HG03060 (cell line): ENCODE results near the gene WWC1.
"Not testable (repeated sequence)": the region's sequence is repeated elsewhere in the genome, so short reads cannot be mapped to it uniquely, and the experiment has no call there.

Source experiments
- ATAC-seq: cut with Tn5 transposase; IDR thresholded peaks from one replicate; pipeline ENCODE4 v1.9.1; 2021; ENCODE audit warnings: low read depth, moderate number of reproducible peaks; ENCODE audit not compliant: unreplicated experiment

Gene WWC1

GRCh38 chr5:168328814-168329213, 37.4 kb downstream of the WWC1 start:
- peak; percentile 78 for ATAC-seq

- no peak for ATAC-seq
These were observed 37.9 kb downstream of the WWC1 start for GRCh38 chr5:168329302-168329701.

GRCh38 chr5:168332042-168332441, 40.6 kb downstream of the WWC1 start:
- ATAC-seq: no peak

DNA sequence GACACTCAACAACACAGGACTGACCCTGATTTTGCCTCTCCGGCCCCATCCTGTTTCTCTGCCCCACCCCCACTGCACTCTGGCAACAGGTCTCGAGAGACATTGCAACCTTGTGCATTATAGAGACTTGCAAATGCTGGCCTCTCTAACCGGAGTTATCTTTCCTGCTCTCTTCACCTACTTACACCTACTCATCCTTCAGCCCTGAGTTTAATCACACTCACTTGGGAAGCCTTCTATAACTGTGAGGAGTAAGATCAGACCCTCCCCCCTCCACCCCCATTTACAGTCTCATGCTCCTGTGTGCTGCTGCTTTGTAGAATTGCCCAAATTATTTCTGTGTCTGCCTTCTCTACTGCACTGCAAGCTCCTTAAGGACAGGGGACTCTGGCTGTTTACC, 42.8 kb downstream of the WWC1 start:
- no peak for ATAC-seq

- ATAC-seq: no peak
These were observed 43.2 kb downstream of the WWC1 start for GRCh38 chr5:168334695-168335094.

- ATAC-seq: no peak
These were observed 45.9 kb downstream of the WWC1 start for GRCh38 chr5:168337361-168337760.

DNA sequence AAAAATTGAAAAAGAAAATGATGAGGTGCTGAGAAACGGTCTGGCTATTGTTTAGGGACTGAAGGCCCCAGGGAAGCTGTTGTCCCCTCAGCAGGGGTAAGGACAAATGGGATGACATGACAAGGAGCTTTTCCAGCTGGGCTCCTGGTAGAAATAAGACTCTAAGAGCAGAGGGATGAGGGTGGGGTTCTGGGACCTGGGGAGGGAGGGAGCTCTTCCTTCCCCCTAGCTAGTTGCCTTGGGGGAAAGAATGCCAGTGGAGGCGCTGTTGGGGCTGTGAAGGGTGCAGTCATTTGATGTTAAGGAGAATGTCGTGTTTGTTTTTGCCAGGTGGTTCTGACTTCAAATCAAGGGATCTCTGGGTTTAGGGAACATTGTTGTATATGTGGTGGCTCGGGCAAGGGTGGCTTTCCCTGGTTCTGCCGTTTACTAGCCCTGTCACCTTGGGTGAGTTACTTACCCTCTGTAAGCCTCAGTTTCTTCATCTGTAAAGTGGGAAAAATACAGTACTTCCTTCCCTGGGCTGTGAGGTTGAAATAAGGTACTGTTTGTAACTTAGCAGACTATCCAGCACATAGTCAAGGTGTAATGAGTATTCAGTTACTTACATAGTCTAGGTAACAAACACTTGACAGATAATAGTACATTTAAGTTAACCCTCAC, 47.8 kb downstream of the WWC1 start:
- ATAC-seq: no peak

DNA sequence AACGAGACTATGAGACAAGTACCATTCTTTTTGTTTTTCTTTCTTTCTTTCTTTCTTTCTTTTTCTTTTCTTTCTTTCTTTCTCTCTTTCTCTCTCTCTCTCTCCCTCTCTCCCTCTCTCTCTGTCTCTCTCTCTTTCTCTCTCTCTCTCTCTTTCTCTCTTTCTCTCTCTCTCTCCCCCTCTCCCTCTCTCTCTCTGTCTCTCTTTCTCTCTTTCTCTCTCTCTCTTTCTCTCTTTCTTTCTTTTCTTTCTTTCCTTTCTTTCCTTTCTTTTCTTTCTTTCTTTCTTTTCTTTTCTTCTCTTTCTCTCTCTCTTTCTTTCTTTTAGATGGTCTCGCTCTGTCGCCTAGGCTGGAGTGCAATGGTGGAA, 48.3 kb downstream of the WWC1 start:
- not testable (repeated sequence) for ATAC-seq

DNA sequence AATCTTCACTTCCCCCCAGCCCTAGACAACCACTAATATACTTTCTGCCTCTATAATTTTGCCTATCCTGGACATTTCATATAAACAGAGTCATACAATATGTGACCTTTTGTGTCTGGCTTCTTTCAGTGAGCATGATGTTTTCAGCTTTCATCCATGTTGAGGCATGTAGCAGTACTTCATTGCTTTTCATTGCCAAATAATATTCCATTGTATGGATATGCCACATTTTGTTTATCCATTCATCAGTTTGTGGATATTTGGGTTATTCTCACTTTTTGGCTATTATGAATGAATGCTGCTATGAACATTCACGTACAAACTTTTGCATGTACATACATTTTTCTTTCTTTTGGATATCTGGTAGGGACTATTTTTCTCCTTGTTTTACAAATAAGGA, 49.0 kb downstream of the WWC1 start:
- no peak for ATAC-seq

- no peak for ATAC-seq
These were observed 49.7 kb downstream of the WWC1 start for GRCh38 chr5:168341178-168341577.

- no peak for ATAC-seq
These were observed 50.8 kb downstream of the WWC1 start for GRCh38 chr5:168342151-168342825.

DNA sequence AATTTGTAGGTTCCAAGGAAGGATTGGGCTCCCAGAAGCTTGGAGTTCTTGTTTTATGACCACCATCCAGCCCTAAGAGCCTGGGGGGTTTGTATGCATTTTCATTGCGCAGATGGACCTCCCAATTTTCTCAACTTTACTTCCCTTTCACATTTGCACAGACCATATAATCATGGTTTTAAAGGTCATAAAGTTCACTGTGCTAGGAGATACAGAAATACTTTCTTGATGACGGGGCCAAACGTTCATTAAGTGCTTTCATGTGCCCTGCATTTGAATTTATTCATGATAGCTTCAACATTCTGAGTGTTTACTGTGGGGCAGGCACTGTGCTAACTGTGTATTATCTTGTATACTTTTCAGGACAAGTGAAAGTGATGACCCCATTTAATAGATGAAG, 51.5 kb downstream of the WWC1 start:
- ATAC-seq: no peak

- no peak for ATAC-seq
These were observed 55.0 kb downstream of the WWC1 start for GRCh38 chr5:168346417-168346816.

DNA sequence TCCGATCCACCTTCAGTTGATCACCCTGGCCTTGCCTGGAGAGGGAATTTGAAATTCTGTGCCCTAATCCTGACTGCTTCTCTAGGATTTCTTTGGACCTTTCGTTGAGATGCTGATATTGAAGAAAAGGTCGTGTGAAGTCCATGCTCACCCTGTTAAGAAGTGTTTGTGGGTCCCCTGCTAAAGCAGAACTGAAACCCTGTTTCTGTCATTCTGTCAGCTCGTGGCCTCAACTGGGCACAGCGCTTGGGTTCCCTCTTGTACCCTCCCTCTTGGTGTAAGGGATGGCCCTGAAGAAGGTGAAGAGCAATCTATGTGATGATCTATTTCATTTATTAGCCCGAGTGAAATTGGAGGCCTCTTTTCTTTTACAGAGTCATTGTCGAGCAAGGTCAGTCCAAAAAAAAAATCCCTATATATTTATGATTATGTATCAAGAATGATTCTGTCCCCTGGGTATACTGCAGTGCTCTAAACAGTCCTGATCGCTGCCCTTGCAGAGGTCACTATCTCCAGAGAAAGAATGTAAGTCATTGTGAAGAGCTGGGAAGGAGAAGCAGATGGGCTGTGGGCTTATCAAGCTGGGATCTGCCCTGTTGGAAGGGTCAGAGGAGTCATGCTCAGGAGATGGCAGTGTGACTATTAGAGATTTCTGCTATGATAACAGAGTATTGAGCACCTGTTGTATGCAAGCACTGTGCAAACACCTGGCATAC, 56.1 kb downstream of the WWC1 start:
- peak; percentile 87 for ATAC-seq

DNA sequence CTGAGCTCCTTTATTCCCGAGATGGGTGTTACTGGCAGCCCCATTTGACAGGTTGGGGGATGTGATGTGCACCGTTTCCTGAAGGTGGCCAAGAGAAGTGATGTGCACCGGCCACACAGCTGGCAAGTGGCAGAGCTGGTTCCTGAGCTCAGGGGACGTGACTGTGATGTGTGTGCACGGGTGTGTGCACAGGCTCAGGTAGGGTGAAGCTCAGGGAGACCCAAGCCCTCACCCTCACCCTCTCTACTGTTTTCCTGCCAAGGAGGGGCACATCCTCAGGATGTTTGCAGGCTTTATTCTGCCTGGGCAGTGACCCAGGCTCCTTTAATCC, 56.6 kb downstream of the WWC1 start:
- ATAC-seq: no peak

DNA sequence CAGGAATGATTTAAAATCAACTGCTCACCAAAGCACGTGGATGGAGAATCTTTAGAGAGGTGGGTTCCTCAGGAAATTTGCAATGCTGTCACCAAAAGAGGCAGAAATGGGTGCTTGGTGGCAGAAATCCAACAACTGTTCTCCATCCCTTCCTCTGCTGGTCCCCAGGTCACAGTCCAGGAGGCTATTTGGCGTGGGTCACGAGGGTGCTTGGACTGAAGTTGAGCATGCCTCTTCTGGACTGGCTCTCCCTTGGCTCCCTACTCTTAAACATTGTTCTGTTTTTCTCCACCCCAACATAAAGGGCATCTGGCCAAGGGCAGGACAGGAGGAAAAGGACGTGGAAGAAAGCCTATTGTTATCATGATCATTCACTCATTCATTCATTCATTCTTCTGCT, 58.9 kb downstream of the WWC1 start:
- no peak for ATAC-seq

GRCh38 chr5:168353216-168353957, 61.9 kb downstream of the WWC1 start:
- ATAC-seq: no peak

DNA sequence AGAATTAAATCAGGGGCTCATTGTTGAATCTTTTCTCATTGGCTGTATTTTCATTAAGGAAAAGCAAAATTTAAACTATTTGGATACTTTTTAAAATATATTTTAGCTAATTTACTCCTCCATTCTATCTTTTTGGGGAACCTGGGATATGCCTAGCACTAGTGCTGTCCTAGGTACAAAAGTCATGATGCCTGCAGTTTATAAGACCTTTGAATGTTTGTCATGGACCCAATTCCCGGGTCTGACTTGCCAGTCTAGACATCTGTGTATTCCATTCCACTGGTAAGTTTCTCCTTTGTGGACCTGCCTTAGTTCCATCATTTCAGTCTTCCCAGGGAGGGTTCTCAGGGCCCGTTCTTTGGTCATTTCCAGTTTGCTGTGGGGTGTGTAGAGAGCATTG, 63.0 kb downstream of the WWC1 start:
- ATAC-seq: no peak

DNA sequence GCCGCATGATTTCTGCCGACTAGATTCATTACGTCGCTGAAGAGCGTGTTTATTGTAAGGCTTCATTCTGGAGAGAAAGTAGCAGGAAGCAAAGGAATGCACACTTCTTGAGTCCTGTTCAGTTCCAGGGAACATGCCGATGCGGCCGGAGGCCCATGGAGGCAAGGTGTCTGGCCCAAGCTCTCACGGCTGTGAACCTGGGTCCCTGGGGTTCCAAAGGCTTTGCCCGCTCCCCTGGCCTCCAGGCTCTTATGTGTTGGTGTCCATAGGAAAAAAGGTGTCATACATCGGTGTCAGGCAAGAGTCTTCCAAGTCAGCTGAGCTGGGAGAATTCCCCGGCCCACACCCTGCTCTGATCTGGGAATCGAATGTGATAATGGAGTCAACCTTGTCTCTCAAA, 64.7 kb downstream of the WWC1 start:
- no peak for ATAC-seq

GRCh38 chr5:168356592-168356991, 65.1 kb downstream of the WWC1 start:
- no peak for ATAC-seq

DNA sequence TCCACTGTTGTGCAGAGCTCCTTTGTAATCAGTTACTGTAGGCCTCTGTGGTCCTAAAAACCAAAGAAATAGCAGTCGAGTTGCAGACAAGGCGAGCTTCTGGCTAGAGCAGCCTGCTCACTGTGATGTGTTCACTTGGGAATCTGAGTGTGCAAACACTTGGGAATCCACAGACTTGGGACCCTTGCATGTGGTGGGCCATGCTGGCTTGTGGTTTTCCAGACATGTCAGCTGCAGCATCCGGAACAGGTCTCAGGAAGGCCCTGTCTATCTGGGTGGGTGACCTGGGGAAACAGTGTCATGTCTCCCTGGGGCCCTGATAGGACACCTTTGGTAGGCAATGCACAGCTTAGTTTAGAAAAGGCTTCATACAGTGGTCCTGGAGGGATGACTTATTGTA, 66.4 kb downstream of the WWC1 start:
- no peak for ATAC-seq
